CD4-positive, alpha-beta T cell treated with Interleukin-17A for 1 hour (primary cell): ENCODE data around the gene TMEM61.
A peak's percentile ranks its signal among the peaks of the same experiment; 100 is the strongest.
"Not testable (repeated sequence)": the region's sequence is repeated elsewhere in the genome, so short reads cannot be mapped to it uniquely, and the experiment has no call there.

Source experiments
- DNase-seq: peaks from one replicate; pipeline ENCODE4 v3.0.0-alpha.2; 2020

The TMEM61 gene

DNA sequence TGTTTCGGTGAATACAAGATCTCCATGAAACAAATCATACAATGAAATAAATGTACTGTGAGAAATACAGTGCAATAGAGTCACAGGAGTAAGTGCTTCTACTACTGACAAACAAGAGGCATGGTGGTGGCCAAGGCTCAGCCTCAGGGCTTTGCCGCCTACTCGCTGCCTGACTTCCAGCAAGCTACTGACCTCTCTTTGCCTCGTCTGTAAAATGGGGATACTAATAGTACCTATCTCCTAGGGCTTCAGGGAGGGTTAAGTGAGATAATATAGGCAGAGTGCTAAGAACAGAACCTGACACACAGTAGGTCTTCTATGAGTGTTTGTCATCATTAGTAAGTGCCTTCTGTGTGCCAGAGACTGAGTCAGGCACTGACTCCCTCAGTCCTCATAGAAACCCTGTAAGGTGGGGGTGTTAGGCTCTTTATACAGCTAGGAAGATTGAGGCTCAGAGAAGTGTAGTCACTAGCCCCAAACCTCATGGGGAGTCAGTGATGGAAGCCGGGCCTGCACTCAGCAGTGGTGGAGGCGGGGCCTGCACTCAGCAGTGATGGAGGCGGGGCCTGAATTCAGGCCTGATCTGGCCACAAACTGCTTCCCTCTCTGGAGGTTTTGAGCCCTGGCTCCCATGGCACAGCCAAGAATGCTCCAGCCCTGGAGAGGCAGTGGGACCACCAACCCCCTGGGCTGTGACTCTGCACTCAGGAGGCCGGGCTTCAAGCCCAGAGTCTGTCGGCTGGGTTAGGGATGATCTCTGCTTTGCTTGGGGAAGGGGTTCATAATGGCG, 25.1 kb downstream of the TMEM61 start:
- no peak for DNase-seq

DNA sequence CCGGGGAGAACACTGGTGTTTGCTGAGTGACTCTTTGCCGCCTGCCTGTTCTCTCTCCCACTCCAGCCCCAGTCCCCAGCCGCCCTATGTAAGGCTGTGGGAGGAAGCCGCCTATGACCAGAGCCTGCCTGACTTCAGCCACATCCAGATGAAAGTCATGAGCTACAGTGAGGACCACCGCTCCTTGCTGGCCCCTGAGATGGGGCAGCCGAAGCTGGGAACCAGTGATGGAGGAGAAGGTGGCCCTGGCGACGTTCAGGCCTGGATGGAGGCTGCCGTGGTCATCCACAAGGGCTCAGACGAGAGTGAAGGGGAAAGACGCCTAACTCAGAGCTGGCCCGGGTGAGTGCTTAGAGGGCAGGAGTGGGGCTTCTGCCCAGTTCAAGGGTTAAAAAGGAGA, 26.5 kb downstream of the TMEM61 start:
- no peak for DNase-seq

GRCh38 chr1:55007625-55008024, 27.2 kb downstream of the TMEM61 start:
- DNase-seq: no peak

- no peak for DNase-seq
These were observed 29.9 kb downstream of the TMEM61 start for GRCh38 chr1:55010194-55010886.

- DNase-seq: no peak
These were observed 30.4 kb downstream of the TMEM61 start for GRCh38 chr1:55010887-55011217.

- no peak for DNase-seq
These were observed 32.2 kb downstream of the TMEM61 start for GRCh38 chr1:55012661-55013060.

GRCh38 chr1:55015123-55015522, 34.7 kb downstream of the TMEM61 start:
- DNase-seq: no peak

GRCh38 chr1:55015731-55016620, 35.5 kb downstream of the TMEM61 start:
- no peak for DNase-seq

DNA sequence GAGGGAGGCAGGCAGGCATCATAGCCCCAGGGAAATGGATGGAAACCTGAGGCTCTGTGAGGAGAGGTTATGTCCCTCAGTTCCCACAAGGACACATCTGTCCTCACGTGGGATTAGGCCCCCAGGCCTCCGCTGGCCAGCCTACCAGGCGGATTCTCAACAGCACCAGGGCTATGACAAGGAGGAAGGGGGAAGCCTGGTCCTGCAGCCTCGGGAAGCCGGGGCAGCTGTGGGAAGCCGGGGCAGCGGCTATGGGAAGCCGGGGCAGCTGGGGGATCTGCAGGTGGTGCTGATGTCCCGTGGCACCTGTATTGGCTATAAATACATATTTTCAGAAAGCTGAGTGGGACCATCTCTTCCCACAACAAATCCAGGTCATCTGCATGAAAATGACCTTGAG, 38.0 kb downstream of the TMEM61 start:
- no peak for DNase-seq

DNA sequence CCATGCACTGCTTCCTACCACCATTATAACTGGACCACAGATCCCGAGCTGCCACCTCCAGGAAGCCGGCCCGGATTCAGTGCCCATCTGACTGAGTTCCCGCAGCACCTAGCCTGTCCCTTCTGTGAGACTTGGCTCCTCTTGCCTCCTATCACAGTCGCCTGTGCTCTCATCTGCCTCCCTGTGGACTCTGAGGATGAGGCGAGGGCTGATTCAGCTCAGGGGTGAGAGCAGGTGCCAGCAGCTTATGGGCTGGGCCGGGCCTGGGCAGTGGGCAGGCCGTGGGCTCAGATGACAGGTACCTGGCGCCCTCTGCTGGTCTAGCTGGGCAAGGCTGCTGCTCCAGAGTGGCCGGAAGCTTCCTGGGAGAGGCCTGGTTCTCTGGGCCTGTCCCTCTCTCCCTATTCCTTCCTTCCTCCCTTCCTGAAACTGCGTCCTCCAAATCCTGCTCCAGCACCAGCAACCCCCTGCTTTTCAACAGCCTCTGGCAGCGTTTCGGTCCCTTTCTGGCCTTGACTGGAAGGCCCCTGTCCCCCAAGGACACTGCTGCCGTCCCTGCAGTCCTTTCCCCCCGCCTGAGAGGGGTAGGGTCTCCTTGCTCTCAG, 41.6 kb downstream of the TMEM61 start:
- peak; percentile 52 for DNase-seq

DNA sequence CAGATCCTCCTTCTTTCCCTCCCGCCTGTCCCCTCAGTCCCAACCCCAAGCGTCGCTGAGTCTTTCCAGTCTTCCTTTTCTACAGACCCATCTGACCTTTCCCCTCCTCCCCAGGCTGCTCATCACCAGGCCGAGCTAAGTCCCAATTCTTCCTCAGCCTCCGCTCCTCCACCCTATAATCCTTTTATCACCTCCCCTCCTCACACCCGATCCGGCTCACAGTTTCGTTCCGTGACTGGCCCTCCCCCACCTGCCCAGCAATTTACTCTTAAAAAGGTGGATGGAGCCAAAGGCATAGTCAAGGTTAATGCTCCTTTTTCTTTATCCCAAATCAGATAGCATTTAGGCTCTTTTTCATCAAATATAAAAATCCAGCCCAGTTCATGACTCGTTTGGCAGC, 43.7 kb downstream of the TMEM61 start:
- not testable (repeated sequence) for DNase-seq

DNA sequence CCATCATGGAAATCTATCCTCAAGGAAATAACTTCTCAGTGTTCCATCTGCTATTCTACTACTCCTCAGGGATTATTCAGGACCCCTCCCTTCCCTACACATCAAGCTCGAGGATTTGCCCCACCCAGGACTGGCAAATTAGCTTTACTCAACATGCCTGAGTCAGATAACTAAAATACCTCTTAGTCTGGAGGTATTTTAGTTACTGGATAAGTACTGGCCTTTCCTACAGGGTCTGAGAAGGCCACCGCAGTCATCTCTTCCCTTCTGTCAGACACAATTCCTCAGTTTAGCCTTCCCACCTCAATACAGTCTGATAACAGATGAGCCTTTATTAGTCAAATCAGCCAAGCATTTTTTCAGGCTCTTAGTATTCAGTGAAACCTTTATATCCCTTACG, 46.3 kb downstream of the TMEM61 start:
- not testable (repeated sequence) for DNase-seq

GRCh38 chr1:55031098-55031497, 50.7 kb downstream of the TMEM61 start:
- DNase-seq: not testable (repeated sequence)

DNA sequence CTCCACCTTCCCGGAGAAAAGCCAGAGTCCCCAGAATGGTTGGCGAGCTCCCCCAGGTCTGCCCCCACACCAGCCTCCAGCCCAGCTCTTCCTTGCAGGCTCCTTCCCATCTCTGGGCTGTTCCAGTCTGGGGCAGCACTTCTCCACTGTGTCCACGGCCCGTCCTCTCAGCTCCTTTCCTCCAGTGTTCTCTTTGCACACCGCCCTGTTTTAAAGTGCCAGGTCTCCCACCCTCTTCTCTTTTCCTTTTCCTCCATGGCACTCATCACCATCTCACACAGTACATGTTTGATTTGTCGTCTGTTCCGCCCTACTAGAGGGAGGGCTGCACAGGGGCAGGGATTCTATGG, 52.8 kb downstream of the TMEM61 start:
- no peak for DNase-seq

GRCh38 chr1:55034476-55035133, 54.2 kb downstream of the TMEM61 start:
- no peak for DNase-seq

- no peak for DNase-seq
These were observed 55.5 kb downstream of the TMEM61 start for GRCh38 chr1:55035904-55036303.

- DNase-seq: no peak
These were observed 57.5 kb downstream of the TMEM61 start for GRCh38 chr1:55037733-55038551.

DNA sequence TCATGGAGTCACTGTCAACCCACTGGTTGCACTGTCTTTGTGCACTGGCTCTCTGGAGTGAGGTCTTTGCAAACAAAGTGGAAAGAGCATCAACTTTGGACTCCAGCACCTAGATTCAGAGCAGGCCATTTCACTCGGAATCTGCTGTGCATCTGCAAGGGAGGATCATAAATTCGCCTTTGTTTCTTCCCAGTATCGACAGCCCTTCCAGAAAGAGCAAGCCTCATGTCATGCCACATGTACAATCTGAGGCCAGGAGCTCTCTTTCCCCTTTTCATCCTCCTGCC, 58.1 kb downstream of the TMEM61 start:
- DNase-seq: no peak

DNA sequence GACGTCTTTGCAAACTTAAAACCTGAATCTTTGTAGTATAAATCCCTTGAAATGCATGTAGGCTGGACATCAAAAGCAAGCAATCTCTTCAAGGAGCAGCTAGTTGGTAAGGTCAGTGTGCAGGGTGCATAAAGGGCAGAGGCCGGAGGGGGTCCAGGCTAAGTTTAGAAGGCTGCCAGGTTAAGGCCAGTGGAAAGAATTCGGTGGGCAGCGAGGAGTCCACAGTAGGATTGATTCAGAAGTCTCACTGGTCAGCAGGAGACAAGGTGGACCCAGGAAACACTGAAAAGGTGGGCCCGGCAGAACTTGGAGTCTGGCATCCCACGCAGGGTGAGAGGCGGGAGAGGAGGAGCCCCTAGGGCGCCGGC, 58.5 kb downstream of the TMEM61 start:
- no peak for DNase-seq

DNA sequence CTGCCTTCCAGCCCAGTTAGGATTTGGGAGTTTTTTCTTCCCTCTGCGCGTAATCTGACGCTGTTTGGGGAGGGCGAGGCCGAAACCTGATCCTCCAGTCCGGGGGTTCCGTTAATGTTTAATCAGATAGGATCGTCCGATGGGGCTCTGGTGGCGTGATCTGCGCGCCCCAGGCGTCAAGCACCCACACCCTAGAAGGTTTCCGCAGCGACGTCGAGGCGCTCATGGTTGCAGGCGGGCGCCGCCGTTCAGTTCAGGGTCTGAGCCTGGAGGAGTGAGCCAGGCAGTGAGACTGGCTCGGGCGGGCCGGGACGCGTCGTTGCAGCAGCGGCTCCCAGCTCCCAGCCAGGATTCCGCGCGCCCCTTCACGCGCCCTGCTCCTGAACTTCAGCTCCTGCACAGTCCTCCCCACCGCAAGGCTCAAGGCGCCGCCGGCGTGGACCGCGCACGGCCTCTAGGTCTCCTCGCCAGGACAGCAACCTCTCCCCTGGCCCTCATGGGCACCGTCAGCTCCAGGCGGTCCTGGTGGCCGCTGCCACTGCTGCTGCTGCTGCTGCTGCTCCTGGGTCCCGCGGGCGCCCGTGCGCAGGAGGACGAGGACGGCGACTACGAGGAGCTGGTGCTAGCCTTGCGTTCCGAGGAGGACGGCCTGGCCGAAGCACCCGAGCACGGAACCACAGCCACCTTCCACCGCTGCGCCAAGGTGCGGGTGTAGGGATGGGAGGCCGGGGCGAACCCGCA, 59.1 kb downstream of the TMEM61 start, which contains the start of gene PCSK9:
PCSK9 (plus strand) TSS at position 207 of the 741 bp plus-strand sequence; CDS start at position 497, 290 bp downstream.
- no peak for DNase-seq
